ENCODE results near the gene CACNA2D3. TPM values are rescaled to one million over a fixed set of nuclear protein-coding genes. Genes with fewer than 3 reads are reported as not detected.

The CACNA2D3 gene
- total RNA-seq, 1 donor from 2014 or later: 8.3 TPM

- no peak for DNase-seq (ENCODE audit: low spot score)
Measured at GRCh38 chr3:54274607-54275006, 152.3 kb downstream of the CACNA2D3 start.

GRCh38 chr3:54279005-54279583 is 156.7 kb downstream of the CACNA2D3 start:
- DNase-seq (ENCODE audit: low spot score): no peak

- no peak for DNase-seq (ENCODE audit: low spot score)
Measured at GRCh38 chr3:54283470-54283869, 161.1 kb downstream of the CACNA2D3 start.

DNA sequence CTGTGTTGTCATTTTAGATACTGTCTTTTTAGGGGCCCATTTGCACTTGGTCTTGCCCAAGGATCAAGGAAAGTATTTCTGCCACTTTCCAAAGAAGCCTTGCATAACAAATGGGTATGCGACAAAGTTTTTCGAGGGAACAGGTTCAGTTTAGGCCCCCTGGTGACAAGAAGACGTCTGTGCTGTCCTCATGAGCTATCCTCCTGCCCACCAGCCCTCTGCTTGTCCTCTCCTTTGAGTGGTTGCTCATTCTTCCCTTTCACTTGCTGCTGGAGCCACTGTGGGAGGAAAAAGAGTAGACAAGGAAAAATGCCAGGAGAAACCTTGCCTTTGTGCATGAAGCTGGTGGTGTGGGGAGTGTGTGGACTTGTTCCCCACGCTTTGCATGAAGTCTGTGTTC is 171.9 kb downstream of the CACNA2D3 start:
- no peak for DNase-seq (ENCODE audit: low spot score)

GRCh38 chr3:54296531-54296930 is 174.2 kb downstream of the CACNA2D3 start:
- DNase-seq (ENCODE audit: low spot score): no peak

DNA sequence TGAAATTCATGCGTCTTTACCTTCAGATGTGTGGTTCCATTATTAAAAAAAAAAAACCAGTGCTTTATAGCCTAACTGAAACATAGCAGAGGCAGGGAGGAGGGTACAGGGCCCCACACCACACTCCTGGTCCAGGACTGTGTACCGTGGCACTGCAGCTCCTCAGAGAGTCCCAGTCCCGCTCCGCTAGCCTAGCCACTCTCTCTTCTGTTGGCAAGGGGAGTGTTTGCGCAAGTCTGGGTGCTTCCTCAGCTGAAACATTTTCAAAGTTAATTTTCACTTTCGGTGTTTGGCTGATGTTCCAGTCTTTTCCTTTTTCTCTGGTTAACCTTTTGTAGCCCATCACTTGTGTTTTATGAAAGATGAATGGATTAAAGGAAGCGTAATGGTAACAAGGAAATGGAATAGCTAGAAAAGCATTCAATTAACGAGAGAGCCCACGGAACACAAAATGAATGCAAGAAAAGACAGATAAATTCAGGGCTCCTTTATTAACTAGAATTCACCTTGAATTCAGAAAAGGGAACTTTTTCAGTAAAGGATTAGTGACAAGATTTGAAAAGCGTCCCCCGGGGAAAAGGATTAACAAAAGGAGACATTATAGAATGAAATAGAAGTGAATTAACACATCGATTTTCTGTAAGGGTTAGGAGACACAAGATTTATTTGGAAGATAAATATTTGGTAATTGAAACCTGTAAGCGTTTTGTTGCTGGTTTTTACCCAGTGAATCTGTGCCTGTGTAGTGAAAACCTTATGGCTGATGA is 177.0 kb downstream of the CACNA2D3 start:
- no peak for DNase-seq (ENCODE audit: low spot score)

DNA sequence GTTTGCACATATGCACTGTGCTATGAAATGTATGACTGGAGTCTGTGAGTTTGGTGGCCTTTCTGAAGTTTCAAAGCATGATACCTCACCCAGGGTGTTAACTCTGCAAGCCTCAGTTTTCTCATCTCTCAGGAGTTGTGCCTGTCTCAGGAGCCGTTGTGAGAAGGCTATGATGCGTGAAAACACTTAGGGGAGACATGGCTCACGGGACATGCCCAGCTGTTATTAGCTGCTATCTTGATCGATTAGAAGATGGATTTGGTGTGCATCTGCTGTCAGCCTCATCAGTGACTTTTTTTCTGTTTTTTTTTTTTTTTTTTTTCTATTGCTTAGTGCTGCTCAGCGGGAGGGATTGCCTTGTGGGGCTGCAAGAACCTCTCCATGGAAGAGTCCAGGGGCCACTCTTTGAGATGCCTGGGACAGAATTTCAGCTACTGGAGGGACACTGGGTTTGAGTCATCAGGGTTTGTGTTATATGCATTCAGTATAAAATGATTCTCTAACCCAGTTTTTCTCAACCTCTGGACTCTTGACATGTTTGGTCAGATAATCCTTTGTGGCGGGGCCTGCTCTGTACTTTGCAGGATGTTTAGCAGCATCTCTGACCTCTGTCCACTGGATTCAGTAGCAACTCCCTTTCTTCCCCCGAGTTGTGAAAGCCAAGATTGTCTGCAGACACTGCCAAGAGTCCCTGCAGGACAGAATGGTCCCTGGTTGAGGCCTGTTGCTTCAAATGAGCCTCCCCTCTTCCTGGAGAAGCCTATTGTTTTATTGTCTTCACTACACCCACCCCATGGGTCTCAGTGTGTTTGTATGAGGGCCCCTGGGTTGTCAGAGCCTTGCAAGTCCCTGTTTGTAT is 181.4 kb downstream of the CACNA2D3 start:
- no peak for DNase-seq (ENCODE audit: low spot score)

DNA sequence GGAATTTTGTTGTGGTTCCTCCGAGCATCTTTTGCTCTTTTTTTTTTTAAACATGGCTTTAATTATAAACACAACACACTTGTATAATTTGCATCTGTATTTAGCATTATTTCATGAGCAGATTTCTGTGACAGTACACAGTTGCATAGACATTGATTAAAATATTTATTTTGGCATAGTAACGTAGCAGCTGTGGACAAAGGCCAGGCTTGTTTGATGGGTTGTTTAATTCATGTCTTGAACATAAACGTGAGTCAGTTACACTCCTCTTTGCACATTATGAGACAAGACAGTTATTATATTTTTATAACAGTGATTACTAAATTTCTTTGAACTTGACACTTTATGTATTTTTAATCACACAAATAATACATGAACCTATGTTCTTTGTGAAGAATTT is 182.5 kb downstream of the CACNA2D3 start:
- DNase-seq (ENCODE audit: low spot score): no peak

DNA sequence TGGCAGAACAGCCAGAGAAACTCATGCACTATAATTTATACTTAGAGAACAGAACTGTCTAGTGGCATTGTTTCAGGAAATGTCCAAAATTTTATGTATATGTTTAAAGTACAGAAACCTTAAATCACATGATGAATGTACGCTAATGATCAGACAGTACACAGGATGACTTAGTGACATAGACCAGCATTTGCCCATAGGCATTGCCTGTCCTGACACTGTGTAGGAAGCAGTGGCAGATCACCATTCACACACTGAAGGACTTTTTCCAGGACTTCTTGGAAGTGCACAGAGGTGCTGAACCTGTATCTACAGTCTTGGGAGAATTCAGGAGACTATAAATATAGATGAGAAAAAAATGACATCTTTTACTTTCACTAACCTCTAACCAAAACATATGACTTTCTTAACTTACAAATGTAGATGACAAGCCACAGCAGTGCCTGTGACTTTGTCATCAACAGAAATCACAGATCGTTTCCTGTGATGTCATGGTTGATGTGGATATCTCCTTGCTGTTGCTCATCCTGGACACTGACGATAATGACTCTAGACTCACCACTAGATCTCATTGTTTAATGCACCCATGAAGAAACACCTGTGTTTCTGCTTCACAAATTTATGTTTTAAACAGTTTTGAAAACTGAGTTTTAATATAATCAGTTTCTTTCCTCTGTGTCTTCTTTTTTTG is 183.2 kb downstream of the CACNA2D3 start:
- no peak for DNase-seq (ENCODE audit: low spot score)

DNA sequence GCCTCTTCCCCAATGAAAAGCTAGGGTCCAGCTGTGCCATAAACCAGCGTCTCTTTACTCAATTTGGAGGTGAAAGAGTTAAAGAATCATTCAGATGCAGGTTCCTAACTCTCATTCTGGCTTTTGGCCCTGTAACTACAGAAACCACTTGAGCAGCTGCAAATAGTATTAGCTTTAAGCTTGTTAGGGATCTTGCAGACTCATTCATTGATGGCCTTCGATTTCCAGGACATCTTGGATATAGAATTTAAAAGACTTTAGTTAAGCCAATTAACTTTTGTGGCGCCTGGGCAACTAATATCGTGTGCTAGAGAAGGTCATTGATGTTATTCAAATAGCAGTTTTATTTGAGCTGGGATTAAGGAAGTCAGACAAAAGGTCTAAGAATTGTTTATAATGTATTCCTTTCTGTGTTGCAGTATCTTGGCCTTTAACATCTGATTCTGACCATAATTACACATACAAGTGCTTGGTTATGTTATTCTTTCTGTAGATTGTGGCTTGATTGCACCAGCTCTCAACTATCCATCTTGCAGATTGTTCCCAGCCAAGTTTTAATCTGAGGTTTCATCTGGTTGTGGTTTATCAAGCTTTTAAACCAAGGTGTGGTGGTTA is 185.3 kb downstream of the CACNA2D3 start:
- no peak for DNase-seq (ENCODE audit: low spot score)

DNA sequence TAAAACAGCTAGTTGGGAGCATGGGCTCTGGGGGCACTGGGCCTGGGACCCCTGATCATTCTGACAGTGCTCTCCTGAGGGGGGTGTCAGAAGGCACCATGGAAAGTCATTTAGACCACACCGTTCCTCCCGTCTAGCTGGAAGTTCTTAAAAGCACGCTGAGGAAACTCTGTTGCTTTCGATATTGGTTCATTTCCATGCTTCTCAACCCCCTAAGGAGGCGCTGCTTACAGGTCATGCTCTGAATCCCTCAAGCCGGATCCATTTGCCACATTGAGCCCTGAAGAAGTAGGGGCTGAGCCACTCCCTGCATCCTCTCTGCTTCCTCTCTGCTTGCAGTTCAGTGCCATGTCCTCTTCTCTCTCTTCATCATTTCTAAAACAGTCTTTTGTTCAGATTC is 187.2 kb downstream of the CACNA2D3 start:
- DNase-seq (ENCODE audit: low spot score): no peak

- DNase-seq (ENCODE audit: low spot score): no peak
Measured at GRCh38 chr3:54311211-54311747, 188.9 kb downstream of the CACNA2D3 start.

DNA sequence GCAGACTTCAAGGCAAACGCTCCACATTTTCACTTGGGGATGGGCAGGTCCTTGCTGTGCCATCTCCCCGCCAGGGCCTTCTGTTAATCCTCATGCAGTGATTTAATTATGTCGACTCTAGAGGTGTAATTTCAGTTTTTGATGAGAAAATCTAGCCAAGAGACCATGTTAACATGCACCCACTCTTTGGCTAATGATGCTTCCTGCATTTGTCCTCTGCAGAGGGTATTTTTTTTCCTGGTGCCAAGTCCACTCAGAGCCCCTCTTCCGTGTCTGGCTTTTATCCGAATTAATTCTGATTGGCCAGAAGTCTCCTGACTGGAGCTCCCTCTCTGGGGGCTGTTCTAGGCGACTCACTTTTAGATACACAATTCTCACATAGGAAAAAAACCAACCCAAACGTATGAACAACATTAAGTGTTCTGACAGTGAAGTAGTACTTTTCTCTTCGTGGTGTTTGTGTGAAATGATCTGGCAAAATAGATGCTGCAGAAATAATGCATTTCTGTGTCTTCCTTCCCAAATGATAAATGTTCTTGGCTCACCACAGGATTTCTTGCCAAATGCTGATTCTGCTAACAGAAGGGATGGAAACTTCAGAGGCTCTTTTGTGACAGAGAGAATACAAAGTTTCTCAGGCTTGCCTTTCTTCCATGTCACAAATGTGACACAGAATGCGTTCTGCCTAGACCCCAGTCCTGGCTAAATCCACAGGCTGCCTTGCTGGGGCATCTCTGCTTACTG is 190.0 kb downstream of the CACNA2D3 start:
- DNase-seq (ENCODE audit: low spot score): no peak

GRCh38 chr3:54313418-54313817 is 191.1 kb downstream of the CACNA2D3 start:
- no peak for DNase-seq (ENCODE audit: low spot score)

GRCh38 chr3:54321520-54321919 is 199.2 kb downstream of the CACNA2D3 start:
- DNase-seq (ENCODE audit: low spot score): no peak

GRCh38 chr3:54322354-54322753 is 200.0 kb downstream of the CACNA2D3 start:
- DNase-seq (ENCODE audit: low spot score): no peak

- DNase-seq (ENCODE audit: low spot score): no peak
Measured at GRCh38 chr3:54324103-54324502, 201.8 kb downstream of the CACNA2D3 start.

- no peak for DNase-seq (ENCODE audit: low spot score)
Measured at GRCh38 chr3:54326951-54327350, 204.6 kb downstream of the CACNA2D3 start.

- no peak for DNase-seq (ENCODE audit: low spot score)
Measured at GRCh38 chr3:54331341-54331740, 209.0 kb downstream of the CACNA2D3 start.

- DNase-seq (ENCODE audit: low spot score): no peak
Measured at GRCh38 chr3:54337846-54338245, 215.5 kb downstream of the CACNA2D3 start.

DNA sequence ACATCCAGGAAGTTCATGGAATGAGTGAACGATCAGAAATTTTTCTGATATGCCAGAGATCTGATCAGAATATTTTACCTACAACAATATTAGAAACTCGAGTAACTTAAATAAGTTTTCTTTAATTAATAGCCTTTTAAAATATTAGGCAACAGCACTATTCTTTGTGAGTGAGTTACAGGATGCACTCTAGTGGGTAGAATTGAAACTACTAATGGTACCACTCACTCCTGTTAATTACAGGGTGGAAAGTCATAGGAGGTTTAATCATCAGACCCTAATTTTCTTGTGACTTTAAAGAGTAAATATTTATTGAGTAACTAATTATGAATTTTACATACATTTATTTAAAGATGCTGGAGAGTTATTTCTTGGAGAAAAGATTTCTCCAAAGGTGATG is 217.3 kb downstream of the CACNA2D3 start:
- no peak for DNase-seq (ENCODE audit: low spot score)

Measured in ureter (tissue), 1 donor.